Transverse colon (tissue), 4 donors: ENCODE measurements around the gene YIPF5. TPM values are rescaled to one million over a fixed set of nuclear protein-coding genes. Genes with fewer than 3 reads are reported as not detected.

Experiments used
- DNase-seq: peaks from one replicate; pipeline ENCODE4 v3.0.0-alpha.2; 2019
- H3K27ac ChIP-seq, 4 donors: fragments of 200-600 bp; sonication (generic); 2 replicates each; pipeline ENCODE4 v1.5.1; 2016 to 2018; ENCODE audit warnings: inconsistent platforms in 4 of 4
- H3K27me3 ChIP-seq: fragments of 200-600 bp; sonication (generic); 2 replicates; pipeline ENCODE4 v1.5.1; 2017; ENCODE audit warnings: inconsistent platforms
- H3K36me3 ChIP-seq, 4 donors: fragments of 200-600 bp; sonication (generic); 2 replicates each; pipeline ENCODE4 v1.5.1; 2017 to 2019; ENCODE audit warnings: inconsistent platforms in 4 of 4
- H3K4me1 ChIP-seq, 4 donors: fragments of 200-600 bp; sonication (generic); 2 replicates each; pipeline ENCODE4 v1.5.1; 2017 to 2020; ENCODE audit warnings: inconsistent platforms in 4 of 4
- H3K4me3 ChIP-seq, 4 donors: fragments of 200-600 bp; sonication (generic); 1 replicate in 1 of 4; 2 replicates in 3 of 4; pipeline versions ENCODE4 v1.5.1 to v1.6.1; 2017 to 2019; ENCODE audit warnings: inconsistent platforms in 4 of 4
- H3K9me3 ChIP-seq, 2 donors: fragments of 200-600 bp; sonication (generic); 2 replicates each; pipeline ENCODE4 v1.5.1; 2017 to 2019; ENCODE audit warnings: inconsistent platforms in 2 of 2
- CTCF ChIP-seq, 5 experiments: fragments of 200-600 bp in 3 of 5; fragments of 450-650 bp in 2 of 5; sonication (generic) in 3 of 5; IDR thresholded peaks; 1 replicate in 2 of 5; 2 replicates in 3 of 5; pipeline ENCODE4 v1.5.1; 2016 to 2017; ENCODE audit warnings: antibody characterized with exemption in 5 of 5, inconsistent platforms in 3 of 5, mild to moderate bottlenecking in 2 of 5, moderate library complexity in 1 of 5
- EP300 ChIP-seq: sonication (generic); formaldehyde crosslinking; IDR thresholded peaks from one replicate; pipeline ENCODE4 v1.6.1; 2017; ENCODE audit warnings: antibody characterized with exemption, low read depth
- POLR2A ChIP-seq: fragments of 450-650 bp; IDR thresholded peaks from one replicate; pipeline ENCODE4 v1.6.1; 2016; ENCODE audit warnings: antibody characterized with exemption, mild to moderate bottlenecking, moderate library complexity
- POLR2AphosphoS5 ChIP-seq, 3 donors: sonication (generic); formaldehyde crosslinking; IDR thresholded peaks; one replicate each; pipeline ENCODE4 v1.6.1; 2016; ENCODE audit warnings: antibody characterized with exemption in 3 of 3
- WGBS, 2 donors: methylation state at CpG; one replicate each; pipeline ENCODE4 v1.1.5; 2018; ENCODE audit warnings: low coverage in 1 of 2; 5-methylcytosine and 5-hydroxymethylcytosine counted together
- in situ Hi-C, 4 donors: fragments of 200-750 bp; cut with MboI; loops; one replicate each; pipeline versions ENCODE4 v1.15.0 to v1.15.1; 2017; ENCODE audit warnings: low sequenced_read_pairs in 3 of 4, low pct_ligation_motif_present in 1 of 4, low pct_unique_long_range_greater_than_20kb in 1 of 4
- intact Hi-C: fragments of 100-400 bp; cut with DNase I; formaldehyde crosslinking; loops from one replicate; pipeline ENCODE4 v1.15.1; 2023; ENCODE audit warnings: low total_unique reads
- small RNA-seq, 4 donors: library from RNA; depleted of rRNA; stranded (forward); fragments of <200 nt; gene quantifications; one replicate each; pipeline ENCODE3, GENCODE V24; 2016
- total RNA-seq, 4 donors: library from RNA; depleted of rRNA; stranded (reverse); fragments of >200 nt; gene quantifications; one replicate each; pipeline ENCODE4 v1.1.0, GENCODE V29; 2016

The YIPF5 gene
- total RNA-seq, 4 donors from 2014 or later: 10.1 to 44.4 (median 25.6) TPM

- intact Hi-C loops (no loop called here), in situ Hi-C loops (no loop called here)
These were observed 53.0 kb downstream of the YIPF5 start for GRCh38 chr5:144117412-144117811.

DNA sequence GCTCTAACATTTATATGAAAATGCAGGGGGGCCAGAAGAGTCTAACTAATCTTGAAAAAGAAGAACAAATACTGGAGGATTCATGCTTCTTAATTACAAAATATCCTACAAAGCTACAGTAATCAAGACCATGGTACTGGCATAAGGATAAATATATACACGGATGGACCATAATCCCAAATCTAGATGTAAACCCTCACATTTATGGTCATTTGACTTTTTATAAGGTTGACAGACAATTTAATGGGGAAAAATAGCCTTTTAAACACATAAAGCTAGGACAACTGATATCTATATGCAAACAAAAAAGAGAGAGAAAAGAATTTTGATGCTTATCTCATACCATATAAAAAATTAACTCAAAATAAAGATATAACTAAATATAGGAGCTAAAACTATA lies 55.9 kb downstream of the YIPF5 start:
- no peak for DNase-seq
- in situ Hi-C loops (no loop called here), intact Hi-C loops (no loop called here)
- Histone ChIP-seq H3K27me3 (no peaks in the 10 kb centered on the region), H3K9me3 (no peaks in the 10 kb centered on the region), H3K36me3 (no peaks in the 10 kb centered on the region), H3K4me1 (no peaks in the 10 kb centered on the region), H3K27ac (no peak overlapping the region), H3K4me3 (no peak overlapping the region)
- TF ChIP-seq CTCF (IDR thresholded peaks at IDR 0.05) (no peak), POLR2AphosphoS5 (IDR thresholded peaks at IDR 0.05) (no peak), EP300 (no peak), POLR2A (no peak)
- WGBS, 2 donors: 8 to 38% methylated on average over 1 of the region's 1 CpG

More at GRCh38 chr5:144117412-144117811, 53.0 kb downstream of the YIPF5 start:
- Histone ChIP-seq H3K9me3 (no peaks in the 10 kb centered on the region), H3K4me1 (no peaks in the 10 kb centered on the region), H3K4me3 (no peak overlapping the region), H3K27me3 (no peaks in the 10 kb centered on the region), H3K36me3 (no peaks in the 10 kb centered on the region), H3K27ac (no peak overlapping the region)
- no peak for DNase-seq
- TF ChIP-seq POLR2A: no peak
- TF ChIP-seq CTCF (IDR thresholded peaks at IDR 0.05): no peak
- no peak for TF ChIP-seq POLR2AphosphoS5 (IDR thresholded peaks at IDR 0.05)
- no peak for TF ChIP-seq EP300

Small RNA genes within 50 kb of the gene (small RNA-seq; reads per million reads assigned to genes)
- 0 reads per million in 4 donors for gene RN7SL87P

Other genes starting within 250 kb of the YIPF5 start
- under 1 TPM in 2 of 4 donors, not detected in 2; under 0.01 to 0.14 TPM for gene KCTD16, start 214 bp upstream of the YIPF5 start, total RNA-seq